HUDEP-2 (cell line): Measurements from ENCODE around the gene PAN2.
"Not testable (repeated sequence)": the region's sequence is repeated elsewhere in the genome, so short reads cannot be mapped to it uniquely, and the experiment has no call there.

Source experiments
- DNase-seq, 76 experiments: peaks; one replicate each; lab custom pipeline; 2025; ENCODE audit not compliant: unreplicated experiment in 76 of 76; lab: John Stamatoyannopoulos, UW

PAN2 gene

DNA sequence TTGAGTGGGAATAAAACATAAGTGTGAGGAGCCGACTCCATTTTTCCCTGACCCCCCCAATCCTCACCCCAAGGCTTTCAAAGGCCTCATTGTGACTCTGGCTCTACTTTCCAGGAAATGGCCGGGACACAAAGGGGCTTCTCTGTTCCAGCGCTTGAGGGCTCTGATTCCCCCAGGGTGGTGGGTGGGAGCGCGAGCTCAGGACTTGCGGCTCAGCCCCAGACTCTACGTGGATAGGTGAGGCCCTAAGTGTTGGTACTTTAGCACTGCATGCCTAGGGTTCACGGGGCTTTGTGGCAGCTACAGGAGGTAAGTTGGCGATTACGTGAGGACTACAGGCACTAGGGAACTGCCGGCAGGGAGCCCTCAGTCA lies 18.6 kb downstream of the PAN2 start:
- DNase-seq, result peak in 4 of 76 experiments; percentile 24 to 42 (median 34)

DNA sequence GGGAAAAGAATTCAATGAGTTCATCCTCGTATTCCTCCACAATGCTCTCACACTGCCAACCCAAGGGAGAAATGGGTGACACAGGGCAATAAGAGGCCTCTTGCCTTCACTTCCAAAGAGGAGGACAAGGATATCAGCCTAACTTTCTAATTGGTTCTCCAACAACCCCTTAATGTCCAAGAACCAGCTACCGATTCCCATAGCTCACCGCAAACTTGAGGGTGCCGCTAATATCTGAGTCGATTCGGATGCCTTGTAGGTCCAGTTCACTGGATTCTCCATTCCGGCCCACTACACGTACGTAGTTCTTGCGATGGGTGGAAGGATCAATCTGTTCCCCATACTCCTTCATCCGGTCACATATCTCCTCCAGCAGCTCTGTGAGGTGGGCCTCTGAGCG lies 22.8 kb downstream of the PAN2 start:
- no peak for DNase-seq

DNA sequence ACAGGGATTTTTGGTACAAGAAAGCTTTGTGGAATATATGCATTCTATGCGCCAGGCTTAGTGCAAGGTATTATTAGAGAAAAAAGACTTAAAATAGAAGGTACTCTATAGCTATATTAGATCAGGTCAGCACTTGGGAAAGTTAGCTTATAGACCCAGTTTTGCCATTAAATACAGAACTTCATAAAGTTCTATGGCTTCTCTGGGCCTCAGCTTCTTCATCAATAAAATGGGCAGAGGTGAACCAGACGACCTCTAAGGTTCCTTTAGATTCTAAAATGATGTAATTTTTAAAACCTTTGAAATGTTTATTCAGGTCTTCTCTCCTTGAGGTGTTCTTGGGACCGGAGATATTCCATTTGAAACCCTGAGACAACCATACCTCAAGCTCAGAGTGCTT lies 25.1 kb downstream of the PAN2 start:
- DNase-seq, result no peak

DNA sequence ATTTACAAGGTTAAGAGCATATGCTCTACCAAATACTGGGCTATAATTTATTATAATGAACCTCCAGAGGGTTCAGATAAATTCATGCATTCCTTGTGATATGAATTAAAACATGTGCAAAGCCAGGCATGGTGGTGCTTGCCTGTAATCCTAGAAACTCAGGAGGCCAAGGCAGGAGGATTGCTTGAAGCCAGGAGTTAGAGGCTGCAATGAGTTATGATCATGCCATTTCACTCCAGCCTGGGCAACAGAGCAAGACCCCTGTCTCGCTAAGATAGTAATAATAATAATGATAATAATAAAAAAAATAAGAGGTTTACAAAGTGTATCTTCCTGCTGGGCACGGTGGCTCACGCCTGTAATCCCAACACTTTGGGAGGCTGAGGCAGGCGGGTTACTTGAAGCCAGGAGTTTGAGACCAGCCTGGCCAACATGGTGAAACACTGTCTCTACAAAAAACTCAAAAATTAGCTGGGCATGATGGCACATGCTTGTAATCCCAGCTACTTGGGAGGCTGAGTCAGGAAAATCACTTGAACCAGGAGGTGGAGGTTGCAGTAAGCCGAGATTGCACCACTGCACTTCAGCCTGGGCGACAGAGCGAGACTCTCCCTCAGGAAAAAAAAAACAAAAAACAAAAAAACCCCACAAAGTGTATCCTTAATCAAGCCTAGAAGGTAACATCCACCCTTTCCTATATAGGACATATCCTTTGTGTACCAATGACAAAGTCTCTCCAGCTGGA lies 26.4 kb downstream of the PAN2 start:
- DNase-seq, result no peak

DNA sequence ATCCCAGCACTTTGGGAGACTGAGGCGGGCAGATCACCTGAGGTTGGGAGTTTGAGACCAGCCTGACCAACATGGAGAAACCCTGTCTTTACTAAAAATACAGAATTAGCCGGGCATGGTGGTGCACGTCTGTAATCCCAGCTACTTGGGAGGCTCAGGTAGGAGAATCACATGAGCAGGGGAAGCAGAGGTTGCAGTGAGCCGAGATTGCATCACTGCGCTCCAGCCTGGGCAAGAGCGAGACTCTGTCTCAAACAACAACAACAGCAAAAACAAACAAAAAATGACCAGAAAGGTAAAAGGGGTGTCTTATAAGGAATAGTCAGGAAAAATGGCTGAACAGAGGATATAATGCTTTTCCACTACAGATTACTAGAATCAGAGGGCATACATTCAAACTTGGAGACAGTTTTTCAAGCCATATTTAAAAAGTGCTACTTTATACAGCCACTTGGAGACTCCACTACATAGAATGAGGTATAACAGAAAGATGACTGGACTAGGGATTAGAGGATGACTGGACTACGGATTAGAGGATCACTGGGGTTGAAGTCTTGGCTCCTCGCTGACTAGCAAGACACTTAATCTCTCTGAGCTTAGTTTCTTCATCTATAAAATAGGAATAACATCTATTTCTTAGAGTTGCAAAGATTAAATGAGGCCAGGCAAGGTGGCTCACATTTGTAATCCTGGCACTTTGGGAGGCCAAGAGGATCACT lies 28.8 kb downstream of the PAN2 start:
- no peak for DNase-seq

DNA sequence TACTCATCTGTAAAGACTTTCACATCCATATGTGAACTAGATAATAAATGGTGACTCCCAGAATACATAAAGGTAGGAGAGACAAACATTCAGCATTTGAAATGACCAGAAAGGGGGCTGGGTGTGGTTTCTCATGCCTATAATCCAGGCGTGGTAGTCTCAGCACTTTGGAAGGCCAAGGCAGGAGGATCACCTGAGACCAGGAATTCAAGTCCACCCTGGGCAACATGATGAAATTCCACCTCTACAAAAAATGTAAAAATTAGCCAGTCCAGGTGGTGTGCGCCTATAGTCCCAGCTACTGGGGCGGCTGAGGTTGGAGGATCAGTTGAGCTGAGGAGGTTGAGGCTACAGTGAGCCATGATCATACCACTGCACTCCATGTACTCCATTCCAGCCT lies 29.5 kb downstream of the PAN2 start:
- DNase-seq, result no peak

DNA sequence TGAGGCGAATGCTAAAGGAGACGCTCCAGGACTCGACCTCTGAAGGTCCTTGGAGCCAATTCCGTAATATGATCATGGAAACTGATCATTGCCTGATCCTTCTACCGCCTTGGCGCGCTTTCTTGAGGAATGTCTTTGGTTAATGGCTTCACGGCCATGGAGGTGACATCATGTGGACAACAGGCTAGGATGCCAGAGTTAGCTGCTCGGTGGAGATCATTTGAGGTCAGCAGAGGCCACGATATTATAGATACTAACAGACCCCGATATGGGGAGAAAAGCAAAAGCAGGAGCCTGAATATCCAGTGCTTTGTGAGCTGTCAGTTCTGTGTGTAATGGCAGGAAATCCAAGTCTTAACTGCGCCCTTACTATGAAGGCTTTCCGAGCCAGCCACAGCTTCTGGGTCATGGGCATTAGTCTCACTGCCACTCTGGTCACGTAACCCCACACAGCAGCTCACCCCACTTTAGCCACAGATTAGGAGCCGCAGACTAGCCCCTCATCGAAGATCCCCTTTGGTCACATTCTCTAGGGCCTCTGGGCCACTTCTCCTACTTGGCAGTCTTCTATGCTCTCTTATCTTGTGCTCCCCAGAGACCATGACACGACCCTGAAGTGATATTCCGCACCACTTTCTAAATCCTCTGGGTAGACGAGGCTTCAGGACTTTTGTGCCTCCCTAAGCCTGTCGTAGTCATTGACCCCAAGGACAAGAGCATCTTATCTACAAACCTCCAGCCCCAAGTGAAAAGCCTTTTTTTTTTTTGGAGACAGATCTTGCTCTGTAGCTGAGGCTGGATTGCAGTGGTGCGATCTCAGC lies 32.9 kb downstream of the PAN2 start:
- peak in 35 of 76 experiments; percentile 4 to 79 (median 36) for DNase-seq

DNA sequence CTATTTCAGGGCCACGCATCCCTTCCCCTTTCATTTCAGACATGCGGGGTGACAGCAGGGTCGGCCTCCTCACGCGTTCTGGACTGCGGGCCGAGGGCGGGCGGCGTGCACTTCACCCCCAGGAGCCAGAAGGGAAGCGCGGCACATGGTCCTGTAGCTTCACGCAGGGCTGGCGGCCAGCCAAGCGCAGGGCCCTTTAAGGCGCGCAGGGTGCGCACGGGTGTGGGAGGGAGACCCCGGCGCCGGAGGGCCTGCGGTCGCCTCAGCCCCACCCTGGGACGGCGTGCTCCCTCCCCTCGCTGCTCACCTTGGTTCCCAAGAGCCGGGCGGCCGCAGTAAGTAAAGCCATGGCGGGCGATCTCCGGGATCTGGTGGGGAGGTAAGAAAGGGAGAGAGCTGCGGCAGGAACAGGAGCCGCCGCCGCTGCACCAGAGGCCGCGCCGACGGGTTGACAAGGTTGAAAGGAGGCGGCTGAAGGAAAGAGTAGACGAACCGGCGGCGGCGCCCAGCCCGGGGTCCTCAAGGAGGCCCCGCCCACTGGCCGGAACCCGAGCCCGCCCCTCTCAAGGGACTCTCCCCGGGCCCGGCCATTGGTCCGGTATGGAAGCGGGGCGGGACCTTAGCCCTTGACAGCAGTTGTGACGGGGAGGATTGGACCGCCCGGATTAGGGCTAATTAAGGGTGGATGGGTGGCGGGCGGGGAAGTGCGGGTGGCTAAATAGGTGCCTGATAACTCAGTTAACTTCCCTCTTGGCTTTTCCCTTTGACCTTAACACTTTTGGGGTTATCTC lies 33.8 kb downstream of the PAN2 start, which contains the start of gene CS:
TSS of gene CS (minus strand) at position 478 of the 791 bp plus-strand sequence. CDS start at position 349, 129 bp downstream.
- DNase-seq, result peak; percentile 51 to 99 (median 97)

DNA sequence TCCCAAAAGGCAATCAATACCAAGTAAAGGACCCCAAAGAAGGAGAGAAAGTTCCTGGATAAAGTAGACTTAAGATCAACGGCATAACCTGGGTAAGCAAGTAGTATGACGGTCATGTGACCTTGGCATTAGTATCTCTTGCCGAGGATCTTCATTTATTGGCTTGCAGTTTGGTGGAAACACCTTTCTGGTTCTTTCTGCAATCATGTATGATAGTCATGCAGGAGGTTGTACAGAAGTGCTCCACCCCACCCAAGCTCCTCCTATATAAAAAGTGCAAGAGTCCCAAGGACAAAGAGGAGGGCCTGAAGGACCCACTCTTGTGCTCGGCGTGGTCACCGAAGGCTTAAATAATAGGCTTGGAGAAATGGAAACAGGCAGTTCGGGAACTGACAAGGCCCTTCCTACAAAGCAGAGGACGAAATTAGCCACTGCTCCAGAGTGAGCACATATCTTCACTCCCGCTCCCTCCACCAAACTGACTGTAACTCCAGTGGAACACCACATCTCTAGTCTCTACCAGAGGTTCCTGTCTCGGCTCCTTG lies 34.4 kb downstream of the PAN2 start:
- peak in 54 of 76 experiments; percentile 8 to 70 (median 30) for DNase-seq

DNA sequence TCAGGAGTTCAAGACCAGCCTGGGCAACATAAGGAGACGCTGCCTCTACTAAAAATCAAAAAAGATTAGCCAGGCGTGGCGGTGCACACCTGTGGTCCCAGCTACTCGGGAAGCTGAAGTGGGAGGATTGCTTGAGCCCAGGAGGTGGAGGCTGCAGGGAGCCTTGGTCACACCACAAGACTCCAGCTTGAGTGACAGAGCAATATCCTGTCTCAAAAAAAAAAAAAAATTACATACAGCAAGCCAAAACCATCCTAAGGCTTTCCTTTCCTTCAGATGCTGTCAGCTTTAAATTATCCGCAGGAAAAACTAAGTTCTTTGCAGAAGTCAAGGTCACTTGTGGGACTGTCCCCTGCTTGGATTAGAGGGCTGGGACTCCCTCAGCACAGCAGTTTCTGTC lies 35.0 kb downstream of the PAN2 start:
- no peak for DNase-seq

DNA sequence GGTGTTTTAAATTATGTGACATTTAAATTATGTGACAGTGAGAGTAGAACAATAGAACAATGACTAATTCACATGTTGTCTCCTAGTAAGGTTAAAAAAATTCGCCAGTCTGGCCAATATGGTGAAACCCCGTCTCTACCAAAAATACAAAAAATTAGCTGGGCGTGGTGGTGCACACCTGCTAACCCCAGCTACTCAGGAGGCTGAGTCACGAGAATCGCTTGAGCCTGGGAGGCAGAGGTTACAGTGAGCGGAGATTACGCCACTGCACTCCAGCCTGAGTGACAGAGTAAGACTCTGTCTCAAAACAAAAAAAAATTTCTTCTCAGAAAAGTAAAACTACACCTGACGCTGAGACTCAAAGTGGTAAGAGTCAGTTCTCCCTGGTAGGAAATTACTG lies 36.4 kb downstream of the PAN2 start:
- DNase-seq, result no peak

DNA sequence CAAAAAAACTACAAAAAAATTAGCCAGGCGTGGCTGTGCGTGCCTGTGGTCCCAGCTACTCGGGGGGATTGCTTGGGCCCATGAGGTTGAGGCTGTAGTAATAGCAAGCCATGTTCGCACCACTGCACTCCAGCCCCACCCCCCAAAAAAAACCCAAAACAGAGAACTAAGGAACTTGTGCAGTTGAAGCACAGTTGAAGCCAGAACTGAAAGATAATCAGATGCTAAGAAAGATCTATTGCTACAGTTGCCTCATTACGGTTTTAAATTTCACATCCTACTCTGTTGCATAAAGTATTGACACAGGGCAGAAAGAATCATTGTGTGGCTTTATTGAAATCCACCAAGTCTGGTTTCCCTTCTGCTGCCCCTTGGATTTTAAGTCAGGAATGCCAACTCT lies 37.5 kb downstream of the PAN2 start:
- no peak for DNase-seq

DNA sequence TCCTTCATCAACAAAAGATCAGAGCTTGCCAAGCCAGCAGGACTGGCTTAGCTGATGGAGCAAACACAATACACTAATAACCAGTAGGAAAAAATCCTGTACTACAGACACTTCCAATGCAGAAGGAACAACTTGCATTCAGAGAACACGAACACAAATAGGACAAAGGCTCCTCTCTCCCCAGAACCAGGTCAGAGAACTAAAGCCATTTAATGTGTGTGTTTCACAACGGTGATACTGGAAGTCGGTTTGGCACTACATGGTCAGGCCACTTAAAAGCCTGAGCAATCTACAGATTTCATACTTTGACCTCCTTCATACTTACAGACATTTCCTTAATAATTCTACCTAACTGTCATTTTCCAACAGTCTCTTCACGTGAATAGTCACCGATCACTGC lies 40.0 kb downstream of the PAN2 start:
- no peak for DNase-seq

DNA sequence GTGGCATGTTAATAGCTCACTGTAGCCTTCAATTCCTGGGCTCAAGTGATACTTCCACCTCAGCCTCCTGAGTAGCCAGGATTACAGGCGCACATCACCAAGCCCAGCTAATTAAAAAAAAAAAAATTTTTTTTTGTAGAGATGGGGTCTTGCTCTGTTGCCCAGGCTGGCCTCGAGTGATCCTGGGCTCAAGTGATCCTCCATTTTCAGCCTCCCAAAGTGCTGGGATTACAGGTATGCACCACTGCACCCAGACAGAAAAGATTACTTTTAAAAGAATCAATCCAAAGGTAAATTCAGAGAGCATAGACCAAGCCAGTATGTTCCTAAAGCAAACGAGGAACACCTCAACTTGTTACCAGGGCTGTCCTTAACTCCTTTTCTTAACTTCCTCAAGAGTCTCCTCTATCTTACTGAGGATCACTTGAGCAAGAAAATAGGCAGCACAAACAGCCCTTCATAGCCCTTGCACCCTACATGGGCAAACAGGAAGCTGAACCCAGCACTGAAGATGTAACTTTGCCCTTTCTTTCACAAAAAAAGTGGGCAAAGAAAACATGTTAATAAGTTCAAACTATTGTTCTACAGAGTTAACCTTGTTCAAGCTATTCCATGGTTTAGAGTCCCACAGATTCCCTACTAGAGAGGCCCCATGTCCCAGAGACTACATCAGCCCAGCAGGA lies 45.0 kb downstream of the PAN2 start:
- DNase-seq, result no peak

DNA sequence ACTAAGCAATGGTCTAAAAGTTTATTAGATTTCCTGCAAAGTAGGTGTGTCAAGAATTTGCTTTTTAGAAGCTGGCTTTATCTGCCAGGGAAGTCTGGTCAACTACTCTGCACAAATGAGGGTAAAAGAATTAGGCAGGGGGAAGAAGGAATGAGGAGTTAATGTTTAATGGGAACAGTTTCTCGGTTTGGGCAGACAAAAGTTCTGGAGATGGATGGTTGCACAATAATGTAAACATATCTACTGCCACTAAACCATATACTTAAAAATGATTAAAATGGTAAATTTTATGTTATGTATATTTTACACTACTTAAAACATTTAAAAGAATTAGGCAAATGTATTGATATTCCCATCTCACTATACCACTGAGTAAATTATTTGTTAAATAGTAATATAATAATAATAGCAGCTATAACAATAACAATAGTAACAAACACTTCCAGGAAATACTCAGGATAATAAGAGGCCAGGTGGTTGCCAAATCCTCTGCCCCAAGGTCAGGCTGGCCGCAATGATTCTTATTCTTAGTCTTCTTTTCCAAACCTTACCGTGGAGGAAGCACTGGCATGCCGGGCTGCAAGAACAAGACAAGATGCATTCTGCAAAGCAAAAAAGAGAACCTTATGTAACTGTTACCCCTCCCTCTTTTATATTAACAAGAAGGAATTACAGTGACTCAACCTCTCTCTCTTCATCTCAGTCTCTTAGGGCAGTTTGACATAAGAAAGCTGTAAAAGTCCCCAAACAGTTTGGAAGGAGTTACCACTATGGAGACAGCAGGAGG lies 47.6 kb downstream of the PAN2 start:
- no peak for DNase-seq

DNA sequence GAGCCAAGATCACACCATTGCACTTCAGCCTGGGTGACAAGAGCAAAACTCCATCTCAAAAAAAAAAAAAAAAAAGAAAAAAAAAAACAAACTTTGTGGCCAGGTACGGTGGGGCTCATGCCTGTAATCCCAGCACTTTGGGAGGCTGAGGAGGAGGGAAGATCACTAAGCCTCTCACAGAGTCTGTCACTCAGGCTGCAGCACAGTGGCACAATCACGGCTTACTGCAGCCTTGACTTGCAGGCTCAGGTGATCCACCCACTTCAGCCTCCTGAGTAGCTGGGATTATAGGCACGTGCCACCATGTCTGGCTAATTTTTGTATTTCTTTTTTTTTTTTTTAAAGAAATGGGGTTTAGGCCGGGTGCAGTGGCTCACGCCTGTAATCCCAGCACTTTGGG lies 49.5 kb downstream of the PAN2 start:
- not testable (repeated sequence) for DNase-seq

DNA sequence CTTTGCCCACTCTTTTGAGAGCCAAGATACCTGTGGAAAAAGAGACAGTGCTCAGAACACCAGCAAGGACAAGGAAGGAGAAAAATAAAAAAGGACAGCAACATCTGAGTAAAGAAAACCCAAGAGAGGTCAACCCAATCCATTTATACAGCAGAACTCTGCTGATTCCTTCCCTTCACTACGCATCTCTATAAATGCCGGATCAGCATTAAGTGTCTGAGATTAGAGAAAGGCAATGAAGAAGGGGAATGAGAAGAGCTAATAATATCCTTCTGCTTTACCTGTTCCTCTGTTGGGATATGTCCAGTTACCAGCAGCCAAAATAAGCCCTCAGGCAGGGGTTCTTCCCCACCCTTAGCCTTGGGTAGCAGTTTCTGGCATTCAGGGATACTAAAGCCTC lies 51.2 kb downstream of the PAN2 start:
- no peak for DNase-seq

DNA sequence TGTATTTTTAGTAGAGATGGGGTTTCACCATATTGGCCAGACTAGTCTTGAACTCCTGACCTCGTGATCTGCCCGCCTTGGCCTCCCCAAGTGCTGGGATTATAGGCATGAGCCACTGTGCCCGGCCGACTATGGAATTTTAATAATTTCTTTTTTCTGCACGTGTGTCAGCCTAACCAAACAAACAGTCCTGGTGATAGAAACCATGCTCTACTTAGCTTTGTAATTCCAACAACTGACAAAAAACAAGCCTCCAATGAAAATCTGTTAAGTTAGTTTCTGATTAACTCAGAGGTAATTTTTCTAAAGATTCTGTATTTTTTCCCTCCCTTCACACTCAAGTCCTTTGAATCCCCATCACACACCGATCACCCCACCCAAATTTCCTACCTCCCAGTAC lies 51.8 kb downstream of the PAN2 start:
- no peak for DNase-seq

DNA sequence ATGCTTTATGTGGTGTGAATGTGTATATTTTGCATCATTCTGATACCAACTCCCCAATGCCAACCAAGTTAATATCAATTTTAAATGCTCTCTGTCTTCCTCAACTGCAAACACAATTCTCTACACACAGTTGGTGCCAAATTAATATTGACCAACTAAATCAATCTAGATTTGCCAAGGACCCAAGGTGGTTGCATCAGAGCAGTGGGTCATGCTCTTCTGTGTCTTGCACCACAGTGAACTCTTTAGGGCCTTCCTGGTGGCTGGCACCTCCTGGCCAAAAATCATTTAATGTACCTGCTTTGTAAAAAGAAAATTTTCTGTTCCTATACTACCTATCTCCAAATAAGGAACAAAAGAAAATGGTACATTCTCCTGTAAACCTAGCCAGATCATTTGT lies 53.0 kb downstream of the PAN2 start:
- no peak for DNase-seq
